Measurements from ENCODE around the gene KRTAP2-4.

- no peak for TF ChIP-seq EP300 (IDR thresholded peaks at IDR 0.05)
- no peak for TF ChIP-seq CTCF (IDR thresholded peaks at IDR 0.05)
Measured at GRCh38 chr17:41069031-41069430, 3.4 kb upstream of the KRTAP2-4 start.

Data from gastroesophageal sphincter (tissue), 3 donors.